Fibroblast of skin of scalp (primary cell): ENCODE data around the gene YLPM1.

Source experiments
- DNase-seq: peaks from one replicate; pipeline ENCODE4 v3.0.0-alpha.2; 2013

The YLPM1 gene

GRCh38 chr14:74793506-74794155 lies 30.5 kb downstream of the YLPM1 start:
- peak; percentile 8 for DNase-seq

DNA sequence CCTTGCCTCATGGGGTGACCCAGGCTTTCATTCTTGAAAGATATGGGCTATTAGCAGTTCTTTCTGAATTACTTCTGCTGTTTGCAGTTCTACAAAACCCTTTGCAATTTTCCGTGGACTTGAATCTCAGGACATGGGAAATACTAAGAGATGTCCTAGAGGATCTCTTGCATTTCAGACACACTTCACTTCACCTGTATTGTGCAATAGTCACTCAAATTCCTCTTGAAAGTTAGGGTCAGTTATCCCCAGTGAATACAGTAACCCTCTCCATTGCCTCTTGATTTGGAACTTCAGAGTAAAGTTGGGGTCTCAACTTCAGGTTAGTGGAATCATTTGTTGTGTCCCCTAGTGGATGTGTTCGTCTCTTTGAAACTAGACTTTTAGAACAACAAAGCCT lies 31.8 kb downstream of the YLPM1 start:
- no peak for DNase-seq

DNA sequence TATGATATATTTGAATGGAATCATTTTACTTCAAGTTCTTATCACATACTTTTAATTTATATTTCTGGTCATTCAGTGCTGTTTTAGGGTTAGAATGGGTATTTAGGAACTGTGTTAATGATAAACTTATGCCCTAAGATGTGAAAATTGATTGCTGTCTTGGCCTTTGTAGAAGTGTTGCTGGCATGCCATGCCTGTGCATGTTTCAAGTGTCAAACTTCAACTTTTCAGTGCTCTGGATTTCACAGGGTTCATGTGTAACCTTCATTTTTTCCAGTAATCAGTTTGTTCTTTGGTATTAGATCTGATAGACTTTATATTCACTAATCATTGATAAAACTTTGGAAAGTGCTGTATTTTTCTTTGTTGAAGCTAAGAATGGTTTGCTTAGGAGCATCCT lies 36.6 kb downstream of the YLPM1 start:
- DNase-seq, result no peak

DNA sequence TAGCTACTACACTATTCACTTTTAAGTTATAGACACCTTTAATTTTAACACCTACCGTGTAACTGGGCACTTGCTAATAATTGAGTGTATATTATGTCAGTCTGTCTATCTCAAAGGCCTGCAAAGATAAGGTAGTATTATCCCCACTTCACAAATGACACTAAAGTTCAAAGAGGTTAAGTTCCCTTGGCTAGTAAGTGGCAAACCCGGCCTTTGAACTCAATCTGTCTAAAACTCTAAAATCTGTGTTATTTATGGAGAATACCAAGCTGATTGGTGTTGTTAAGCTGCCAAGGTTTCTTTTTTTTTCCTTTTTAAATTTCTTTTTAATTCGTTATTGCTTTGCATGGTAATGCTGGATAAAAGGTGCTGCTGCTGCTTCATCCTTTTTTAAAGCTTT lies 37.7 kb downstream of the YLPM1 start:
- DNase-seq, result no peak

DNA sequence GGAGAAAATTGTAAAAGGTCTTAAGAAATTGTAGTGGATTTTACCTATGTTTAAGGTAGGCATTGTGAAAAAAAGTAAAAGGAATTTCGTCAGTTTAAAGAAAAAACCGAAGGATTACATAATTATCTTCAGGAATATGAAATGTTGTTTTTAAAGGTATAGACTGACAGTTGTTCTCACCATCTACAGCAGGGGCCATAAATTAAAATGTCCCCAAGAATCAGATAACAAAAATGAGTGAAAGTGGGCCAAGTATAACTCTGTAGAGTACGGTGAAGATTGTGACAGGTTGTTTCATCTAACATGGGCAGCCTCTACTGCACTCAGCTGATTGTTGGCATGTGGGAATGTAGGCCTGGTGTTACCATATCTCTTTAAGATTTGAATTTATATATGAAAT lies 38.3 kb downstream of the YLPM1 start:
- DNase-seq, result no peak

GRCh38 chr14:74804219-74804825 lies 41.2 kb downstream of the YLPM1 start:
- peak; percentile 62 for DNase-seq

DNA sequence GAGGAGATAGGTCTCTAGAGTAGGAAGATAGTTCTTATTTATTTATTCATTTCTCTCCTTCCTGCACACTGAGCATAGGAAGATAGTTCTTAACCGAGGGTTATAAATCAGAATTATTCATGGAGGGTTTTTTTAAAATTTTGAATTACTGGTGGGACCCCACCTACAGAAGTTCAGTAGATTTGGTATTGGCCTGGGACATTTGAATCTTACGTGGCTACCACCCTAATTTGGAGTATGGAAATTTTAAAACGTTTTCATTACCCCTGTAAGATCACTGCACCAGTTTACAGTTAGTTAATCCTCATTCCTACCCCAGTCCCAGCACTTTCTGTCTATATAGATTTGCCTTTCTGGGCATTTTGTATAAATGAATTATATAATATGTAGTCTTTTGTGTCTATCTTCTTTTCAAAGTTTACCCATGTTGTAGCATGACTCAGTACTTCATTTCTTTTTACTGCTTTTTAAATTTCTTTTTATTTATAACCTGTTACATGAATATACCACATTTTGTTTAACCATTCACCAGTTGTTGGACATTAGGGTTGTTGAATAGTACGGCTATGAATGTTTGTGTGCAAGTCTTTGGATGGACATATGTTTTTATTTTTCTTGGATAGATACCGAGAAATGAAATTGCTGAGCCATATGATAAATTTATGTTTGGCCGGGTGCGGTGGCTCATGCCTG lies 44.9 kb downstream of the YLPM1 start:
- no peak for DNase-seq

DNA sequence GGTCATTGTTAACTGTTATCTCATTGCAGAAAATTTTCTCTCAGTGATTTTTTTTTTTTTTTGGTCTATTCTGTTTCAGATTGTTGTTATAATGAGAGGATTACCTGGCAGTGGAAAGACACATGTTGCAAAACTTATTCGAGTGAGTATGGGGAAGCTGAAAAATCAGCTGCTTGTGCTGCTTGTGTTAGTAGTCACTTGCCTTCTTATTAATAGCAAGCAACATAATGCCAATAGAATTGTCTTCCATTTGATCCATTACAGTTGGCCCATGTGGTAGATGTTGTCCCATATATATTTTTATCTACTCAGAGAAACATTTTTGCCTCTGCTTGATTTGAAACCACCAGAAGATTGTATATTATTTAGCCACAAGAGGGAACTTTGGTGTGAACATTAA lies 53.0 kb downstream of the YLPM1 start:
- no peak for DNase-seq

DNA sequence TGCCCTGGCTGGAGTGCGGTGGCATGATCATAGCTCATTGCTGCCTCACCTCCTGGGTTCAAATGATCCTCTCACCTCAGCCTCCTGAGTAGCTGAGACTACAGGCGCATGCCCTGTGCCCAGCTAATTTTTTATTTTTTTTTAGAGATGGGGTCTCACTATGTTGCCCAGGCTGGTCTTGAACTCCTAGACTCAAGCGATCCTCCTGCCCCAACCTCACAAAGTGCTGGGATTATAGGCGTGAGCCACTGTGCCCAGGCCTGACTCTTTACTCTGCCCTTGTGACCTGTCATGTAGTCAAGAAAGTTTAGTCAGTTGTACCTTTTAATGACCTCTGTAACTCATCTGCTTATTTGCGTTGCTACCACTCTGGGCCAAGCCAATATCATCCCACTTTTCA lies 57.2 kb downstream of the YLPM1 start:
- DNase-seq, result no peak

GRCh38 chr14:74821267-74821915 lies 58.3 kb downstream of the YLPM1 start:
- no peak for DNase-seq

- DNase-seq, result peak; percentile 57
Observed at GRCh38 chr14:74824997-74825396, 61.9 kb downstream of the YLPM1 start.

- no peak for DNase-seq
Observed at GRCh38 chr14:74826574-74826973, 63.5 kb downstream of the YLPM1 start.

- DNase-seq, result no peak
Observed at GRCh38 chr14:74829251-74829650, 66.1 kb downstream of the YLPM1 start.

- DNase-seq, result no peak
Observed at GRCh38 chr14:74832849-74833248, 69.7 kb downstream of the YLPM1 start.

- DNase-seq, result peak; percentile 34
Observed at GRCh38 chr14:74834692-74835392, 71.7 kb downstream of the YLPM1 start.

DNA sequence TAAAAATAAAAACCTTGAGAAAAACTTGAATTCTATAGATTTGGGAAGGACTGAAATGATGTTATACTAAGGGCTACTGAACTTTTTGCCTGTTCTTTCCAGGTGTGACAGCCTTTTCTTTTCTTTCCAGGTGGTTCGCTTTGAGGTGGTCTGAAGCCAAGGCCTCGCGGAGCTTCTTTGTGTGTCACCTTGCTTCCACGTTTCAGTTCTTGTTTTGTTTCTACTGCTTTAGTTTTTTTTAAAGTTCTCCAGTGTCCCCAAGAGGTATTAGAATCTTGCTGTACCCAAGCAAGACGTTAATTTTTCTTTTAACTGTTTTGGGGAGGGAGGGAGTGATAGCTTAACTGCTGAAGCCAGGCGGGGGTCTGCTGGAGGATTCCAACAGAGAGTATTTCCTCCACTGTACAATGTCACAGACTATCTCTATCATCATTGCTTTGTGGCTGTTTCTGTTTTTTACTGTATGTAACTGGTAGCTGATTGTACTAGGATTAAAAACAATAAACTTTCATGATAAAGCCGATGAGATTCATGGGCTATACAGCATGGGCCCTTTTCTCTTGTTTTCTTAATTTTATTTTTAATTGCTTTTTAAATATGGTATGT lies 72.6 kb downstream of the YLPM1 start:
- DNase-seq, result no peak

- DNase-seq, result no peak
Observed at GRCh38 chr14:74836251-74836960, 73.3 kb downstream of the YLPM1 start.

DNA sequence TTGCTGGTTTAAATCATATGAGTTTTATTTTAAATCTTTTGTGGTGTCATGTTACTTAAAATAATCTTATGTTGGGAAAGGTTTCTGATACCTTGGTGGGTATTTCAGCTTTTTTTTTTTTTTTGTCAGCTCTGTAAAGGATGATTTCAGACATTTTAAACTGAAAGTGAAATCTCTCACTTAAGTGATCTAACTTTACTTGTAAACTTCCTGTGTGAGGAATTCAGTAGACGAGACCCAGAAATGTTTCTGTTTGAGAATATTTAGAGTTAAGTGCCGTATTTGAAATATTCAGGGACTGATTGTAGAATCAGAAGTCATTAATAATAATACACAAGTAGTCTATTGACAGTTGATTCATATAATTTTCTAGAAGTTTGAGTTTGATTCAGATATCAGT lies 75.0 kb downstream of the YLPM1 start:
- DNase-seq, result no peak

- no peak for DNase-seq
Observed at GRCh38 chr14:74840603-74841030, 77.5 kb downstream of the YLPM1 start.

DNA sequence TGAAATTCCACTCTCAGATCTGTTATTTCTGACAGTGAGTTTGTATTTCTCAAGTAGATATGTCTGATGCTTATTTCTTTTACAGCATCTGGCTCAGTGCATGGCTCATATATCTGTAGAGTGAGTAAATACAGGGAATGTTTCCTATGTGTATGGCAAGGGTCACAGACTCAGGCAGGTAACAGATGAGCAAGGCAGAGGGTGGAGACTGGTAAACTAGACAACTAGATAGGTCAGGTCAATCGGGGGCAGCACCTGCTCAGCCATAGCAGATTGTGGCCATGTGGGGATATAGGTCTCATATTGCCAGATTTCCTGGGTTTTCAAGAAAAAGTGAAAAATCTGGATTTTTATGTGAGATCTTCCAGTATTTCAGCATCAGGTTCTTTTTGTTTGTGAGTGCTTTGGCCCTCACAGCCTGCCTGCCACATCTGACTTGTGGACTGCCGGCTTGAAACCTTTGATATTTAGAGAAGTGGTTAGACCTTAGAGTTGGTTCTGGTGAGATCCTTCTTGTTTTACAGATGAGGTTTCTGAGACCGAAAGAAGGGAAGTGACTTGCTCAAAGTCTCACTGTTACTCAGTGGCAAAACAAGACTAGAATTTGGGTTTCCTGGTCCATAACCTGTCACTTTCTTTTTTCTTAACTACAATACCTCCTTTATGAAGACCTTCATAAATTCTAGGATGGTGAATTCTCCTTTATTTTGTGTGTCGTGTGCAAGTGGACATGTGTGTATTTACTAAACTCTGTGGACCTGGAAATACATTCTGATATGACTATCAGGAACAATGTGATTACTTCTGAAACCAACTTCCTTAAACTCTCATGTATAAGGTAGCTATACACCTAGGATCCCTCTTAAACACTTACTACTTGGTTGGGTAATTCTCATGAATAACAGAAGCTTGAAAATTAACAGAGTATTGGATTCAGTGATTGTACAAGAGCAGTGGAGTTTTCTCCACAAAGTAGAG lies 78.4 kb downstream of the YLPM1 start:
- no peak for DNase-seq

DNA sequence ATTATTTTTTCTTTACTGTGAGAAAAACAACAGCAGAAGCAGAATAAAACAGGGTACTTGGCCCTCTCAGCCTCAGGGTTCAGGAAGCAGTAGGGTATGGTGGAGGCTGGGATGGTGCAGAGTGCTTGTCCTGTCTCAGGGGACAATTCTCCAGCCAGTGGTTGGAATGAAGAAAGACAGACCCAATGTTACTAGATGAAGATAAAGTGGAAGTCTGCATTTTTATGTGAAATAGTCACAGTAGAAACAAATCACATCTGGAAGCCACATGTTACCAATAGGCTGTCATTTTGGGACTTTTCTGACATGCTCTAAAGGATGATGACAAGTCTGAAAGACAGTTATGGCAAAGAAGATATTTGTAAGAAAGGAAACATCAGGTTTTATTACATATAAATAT lies 80.5 kb downstream of the YLPM1 start:
- peak; percentile 91 for DNase-seq
